GM18868 (cell line): Measurements from ENCODE around the gene RNF113B.

Experiments used
- ATAC-seq: cut with Tn5 transposase; IDR thresholded peaks from one replicate; pipeline ENCODE4 v1.9.1; 2021; ENCODE audit warnings: mild to moderate bottlenecking, moderate library complexity; ENCODE audit not compliant: unreplicated experiment

Gene RNF113B

DNA sequence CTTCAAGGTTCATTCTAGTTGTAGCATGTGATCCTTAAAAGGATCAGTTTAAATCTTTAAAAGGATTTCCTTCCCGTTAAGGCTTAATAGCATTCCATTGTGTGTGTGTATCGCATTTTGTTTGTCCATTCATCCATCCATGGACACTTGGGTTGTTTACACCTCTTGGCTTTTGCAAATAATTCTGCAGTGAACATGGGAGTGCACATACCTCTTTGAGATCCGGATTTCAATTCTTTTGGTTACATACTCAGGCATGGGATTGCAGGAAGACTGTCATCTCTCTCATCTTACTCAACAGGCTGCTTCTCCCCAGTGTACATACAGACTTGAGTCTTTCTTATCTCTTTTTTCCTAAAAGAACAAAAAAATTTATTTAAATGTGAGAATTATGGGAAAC is 1.2 kb downstream of the RNF113B start:
- no peak for ATAC-seq

DNA sequence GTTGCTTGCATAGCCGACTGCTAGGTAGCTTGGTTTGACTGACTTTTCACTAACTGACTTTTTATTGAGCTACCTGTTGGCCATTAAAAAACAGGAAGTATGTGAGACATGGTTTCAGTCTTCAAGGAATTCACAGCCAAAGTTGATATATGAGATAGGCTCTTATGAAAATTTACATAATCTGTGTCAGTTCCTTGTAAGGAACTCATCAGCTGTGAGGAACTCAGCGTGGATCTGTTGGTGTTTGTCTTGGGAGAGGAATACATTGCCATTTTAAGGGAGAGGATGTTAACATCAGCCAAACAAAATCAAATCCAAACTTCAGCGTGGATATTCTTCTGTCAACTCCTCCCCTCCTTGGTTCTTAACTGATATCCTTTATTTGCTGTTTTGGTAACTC is 2.0 kb downstream of the RNF113B start:
- peak; percentile 51 for ATAC-seq

DNA sequence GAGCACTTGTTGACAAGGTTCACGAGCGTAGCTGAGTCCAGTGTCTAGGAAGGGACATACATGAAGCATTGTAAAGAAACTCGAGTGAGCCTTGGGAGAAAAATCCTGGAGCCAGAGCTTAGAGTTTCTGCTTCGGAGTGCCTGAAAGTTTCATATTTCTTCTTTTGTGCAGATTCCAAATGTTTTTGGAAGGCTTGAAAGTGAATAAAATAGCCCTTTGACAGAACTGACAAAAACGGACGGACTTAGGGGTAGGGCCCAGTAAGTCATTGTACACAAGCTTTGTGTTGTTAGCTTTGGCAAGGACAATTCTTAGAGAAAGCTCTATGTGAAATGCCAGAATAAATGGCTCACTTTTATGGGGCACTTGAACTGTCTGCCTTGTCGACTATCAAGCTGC is 2.8 kb downstream of the RNF113B start:
- ATAC-seq, result no peak

DNA sequence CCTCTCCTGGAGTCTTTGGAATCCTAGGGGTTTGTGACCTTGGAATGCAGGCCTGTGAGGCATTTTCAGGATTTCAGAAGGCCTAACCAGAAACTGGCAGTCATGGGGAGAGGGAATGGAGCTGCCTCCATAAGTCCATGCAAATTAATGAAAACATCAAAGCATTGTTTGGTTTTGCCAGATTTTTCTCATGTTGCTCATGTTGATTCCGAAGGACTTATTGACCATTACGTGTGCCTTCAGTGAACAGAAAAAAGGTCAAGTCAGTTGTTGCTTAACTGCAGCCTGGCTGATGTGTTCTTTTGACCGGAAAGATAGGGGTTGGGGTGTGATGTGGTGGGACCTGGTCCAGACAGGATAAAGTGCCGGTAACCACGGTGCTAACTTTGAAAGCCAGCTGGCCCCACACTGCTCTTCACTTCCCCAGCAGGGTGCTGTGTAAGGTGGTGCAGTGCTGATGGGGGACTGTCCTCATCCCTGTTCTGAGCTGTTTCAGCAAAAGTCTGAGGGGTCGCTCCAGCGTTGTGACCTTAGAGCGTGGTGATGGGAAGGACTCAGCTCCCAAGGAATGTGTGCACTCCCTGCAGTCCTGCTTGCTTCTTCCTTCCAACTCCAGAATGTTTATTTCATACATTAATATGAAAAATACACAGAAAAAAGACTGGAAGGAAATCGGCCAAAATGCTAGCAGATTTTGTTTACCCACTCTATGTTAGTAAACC is 3.5 kb downstream of the RNF113B start:
- no peak for ATAC-seq

GRCh38 chr13:98172590-98173422 is 4.3 kb downstream of the RNF113B start:
- no peak for ATAC-seq

DNA sequence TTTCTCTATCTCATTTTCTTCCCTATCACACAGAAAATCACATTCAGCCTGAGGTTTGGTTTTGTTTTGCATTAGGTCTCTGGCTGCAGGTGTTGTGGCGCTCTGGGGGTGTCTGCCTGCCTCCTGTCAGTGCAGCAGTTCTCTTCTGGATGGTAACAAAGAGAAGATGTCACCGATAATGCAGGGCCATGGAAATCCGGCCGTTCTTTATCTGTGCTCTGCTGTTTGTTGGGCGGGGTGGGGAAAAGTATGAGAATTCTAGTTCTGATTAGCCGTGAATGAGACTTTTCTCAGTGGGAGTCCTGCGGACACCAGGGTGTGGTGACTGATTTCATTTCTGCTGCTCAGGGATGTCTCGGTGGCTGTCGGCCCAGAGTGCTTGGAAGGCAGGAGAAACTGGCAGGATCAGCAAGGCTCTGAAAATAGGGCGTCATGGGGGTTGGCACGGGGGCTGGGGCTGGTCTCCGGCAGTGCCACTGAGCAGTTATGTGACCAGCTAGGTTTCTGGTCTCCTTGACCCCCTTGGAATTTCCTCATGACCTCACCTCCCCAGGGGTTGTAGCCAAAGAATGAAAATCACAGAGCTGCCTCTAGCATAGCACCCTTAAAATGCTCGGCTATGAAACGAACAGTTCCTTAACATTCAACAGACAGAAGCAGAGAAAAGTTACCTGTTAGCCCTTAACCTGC is 5.0 kb downstream of the RNF113B start:
- no peak for ATAC-seq

- ATAC-seq, result no peak
Observed at GRCh38 chr13:98169331-98169730, 7.7 kb downstream of the RNF113B start.

DNA sequence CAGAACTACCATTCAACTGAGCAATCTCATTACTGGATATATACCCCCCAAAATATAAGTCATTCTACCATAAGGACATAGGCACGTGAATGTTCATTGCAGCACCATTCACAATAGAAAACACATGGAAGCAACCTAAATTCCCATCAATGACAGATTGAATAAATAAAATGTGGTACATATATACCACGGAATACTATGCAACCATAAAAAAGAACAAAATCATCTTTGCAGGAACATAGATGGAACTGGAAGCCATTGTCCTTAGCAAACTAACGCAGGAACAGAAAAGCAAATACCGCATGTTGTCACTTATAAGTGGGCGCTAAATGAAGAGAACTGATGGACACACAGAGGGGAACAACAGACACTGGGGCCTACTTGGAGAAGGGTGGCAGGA is 14.1 kb downstream of the RNF113B start:
- no peak for ATAC-seq

- no peak for ATAC-seq
Observed at GRCh38 chr13:98158172-98158899, 18.7 kb downstream of the RNF113B start.

GRCh38 chr13:98157609-98158008 is 19.5 kb downstream of the RNF113B start:
- no peak for ATAC-seq

DNA sequence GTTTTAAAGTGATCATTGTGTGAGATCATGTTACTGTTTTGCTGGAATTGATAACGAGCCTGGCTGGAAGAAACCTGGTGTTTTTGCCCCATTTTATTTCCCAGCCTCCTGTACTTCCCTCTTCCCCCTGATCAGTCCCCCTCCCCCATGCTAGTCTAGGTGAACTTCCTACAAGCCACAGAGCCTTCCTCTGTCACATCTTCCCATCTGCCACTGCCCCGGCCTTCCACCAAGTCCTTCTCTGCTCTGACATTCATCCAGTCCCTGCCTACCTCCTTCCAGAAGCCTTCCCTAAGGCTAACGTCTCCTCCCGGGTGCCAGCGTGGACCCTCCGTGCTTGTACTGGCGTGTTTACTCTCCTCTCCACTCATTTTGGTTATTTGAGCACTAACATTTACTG is 19.9 kb downstream of the RNF113B start:
- no peak for ATAC-seq

- ATAC-seq, result no peak
Observed at GRCh38 chr13:98156259-98156658, 20.8 kb downstream of the RNF113B start.

- no peak for ATAC-seq
Observed at GRCh38 chr13:98155475-98156109, 21.5 kb downstream of the RNF113B start.

- peak; percentile 92 for ATAC-seq
Observed at GRCh38 chr13:98150832-98151479, 26.1 kb downstream of the RNF113B start.

DNA sequence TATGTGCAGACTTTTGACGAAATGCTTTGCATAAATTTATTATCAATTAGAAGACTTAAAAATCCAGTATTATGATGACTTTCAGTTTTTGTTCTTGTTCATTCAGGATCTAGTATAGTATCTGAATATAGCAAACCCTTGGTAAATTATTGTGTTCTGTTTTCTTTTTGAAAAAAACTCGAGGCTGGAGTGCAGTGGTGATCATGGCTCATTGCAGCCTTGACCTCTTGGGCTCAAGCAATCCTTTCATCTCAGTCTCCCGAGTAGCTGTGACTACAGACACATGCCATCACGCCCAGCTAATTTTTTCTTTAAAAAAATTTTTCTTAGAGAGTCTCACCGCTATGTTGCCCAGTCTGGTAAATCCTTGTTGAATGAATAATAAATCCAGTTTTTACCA is 29.5 kb downstream of the RNF113B start:
- ATAC-seq, result no peak

- ATAC-seq, result no peak
Observed at GRCh38 chr13:98144801-98145350, 32.2 kb downstream of the RNF113B start.

DNA sequence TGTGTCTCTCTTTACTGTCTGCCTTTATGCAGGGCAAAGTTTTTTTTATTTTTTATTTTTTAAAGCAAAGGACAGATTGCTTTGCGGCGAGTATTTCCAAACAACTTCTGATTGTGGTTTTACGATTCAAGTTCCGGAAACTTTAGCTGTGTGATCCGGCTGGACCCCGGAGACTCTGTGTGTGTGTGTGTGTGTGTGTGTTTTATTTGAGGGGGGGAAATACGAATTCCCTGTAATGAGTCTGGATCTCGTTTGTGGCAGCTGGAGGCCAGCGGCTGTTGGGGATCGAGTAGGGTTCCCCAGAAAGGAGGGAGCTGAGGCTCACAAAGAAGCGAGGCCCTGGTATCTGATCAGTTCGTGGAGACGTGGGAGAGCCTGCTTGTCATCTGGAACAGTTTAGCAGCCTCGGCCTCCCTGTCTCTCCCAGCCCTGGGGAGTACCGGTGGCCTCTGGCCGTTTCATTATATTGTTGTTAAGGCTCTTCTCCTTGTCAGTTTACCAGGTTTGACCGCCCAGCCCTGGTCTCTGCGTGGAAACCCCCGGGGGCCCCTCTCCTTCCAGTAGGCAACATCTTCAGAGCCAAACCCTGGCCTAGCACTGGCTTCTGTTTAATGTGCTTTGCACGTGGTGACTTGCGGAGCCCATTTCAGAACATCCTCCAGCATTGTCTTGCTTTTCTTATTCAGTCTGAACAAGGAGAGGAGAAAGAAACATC is 32.9 kb downstream of the RNF113B start:
- ATAC-seq, result no peak

DNA sequence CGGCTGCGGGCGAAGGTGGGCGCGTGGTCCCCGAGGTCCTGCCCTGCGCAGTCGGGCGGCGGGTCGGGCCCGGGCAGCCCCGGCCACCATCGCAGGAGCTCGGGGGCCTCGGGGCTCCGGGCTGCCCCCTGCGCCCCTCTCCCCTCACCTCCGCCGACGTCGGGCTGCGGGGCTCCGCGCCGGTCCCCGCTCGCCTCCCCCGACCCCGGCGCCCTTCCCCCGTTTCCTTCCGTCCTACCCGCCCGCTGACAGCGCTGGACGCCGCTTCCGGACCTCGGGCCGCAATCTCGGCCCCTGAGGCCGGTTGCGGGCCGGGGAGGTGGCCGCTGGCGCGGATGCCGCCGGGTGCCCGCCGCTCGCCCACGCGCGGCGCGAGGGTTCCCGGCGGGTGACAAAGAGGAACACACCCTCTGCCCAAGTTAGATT is 33.5 kb downstream of the RNF113B start:
- peak; percentile 4 for ATAC-seq

DNA sequence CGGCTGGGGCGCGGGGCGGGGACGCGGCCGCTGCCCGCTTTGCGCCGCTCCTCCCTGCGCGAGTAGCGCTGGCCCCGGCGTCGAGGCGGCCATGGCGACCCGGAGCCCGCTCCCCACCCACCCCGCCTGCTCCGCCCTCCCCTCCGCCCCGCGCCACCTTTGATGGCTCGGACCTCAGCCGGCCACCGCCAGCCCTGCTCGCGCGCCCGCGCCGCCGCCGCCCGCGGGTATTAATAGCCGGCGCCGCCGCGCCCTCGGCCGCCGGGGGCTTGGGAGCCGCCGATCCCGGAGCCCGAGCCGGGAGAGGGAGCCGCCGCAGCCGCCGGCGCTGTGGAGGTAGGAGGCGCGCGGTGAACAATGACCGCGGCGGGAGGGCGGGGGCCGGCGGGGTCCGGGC is 33.9 kb downstream of the RNF113B start:
- peak; percentile 34 for ATAC-seq
